Thoracic aorta (tissue), 2 donors: Measurements from ENCODE around the gene DPP6. TPM values are rescaled to one million over a fixed set of nuclear protein-coding genes. Genes with fewer than 3 reads are reported as not detected.

Experiments
- ATAC-seq: fragments of 150-250 bp; one replicate; pipeline ENCODE4 v1.8.0; 2017; ENCODE audit warnings: low read depth; ENCODE audit not compliant: insufficient number of reproducible peaks, low FRiP score
- DNase-seq: peaks from one replicate; pipeline ENCODE4 v3.0.0-alpha.2; 2020; ENCODE audit warnings: low spot score
- H3K27ac ChIP-seq, 2 donors: fragments of 200-600 bp; sonication (generic); 1 replicate in 1 of 2; 2 replicates in 1 of 2; pipeline ENCODE4 v1.5.1; 2016; ENCODE audit warnings: mild to moderate bottlenecking in 2 of 2, moderate library complexity in 2 of 2
- H3K27me3 ChIP-seq: fragments of 200-600 bp; sonication (generic); replicated peaks from 2 replicates; pipeline ENCODE4 v1.6.0; 2016; ENCODE audit warnings: mild to moderate bottlenecking; ENCODE audit not compliant: insufficient read depth
- H3K36me3 ChIP-seq: fragments of 200-600 bp; sonication (generic); one replicate; pipeline ENCODE4 v1.5.1; 2016
- H3K4me1 ChIP-seq, 2 donors: fragments of 200-600 bp; sonication (generic); 1 replicate in 1 of 2; 2 replicates in 1 of 2; pipeline versions ENCODE4 v1.5.1 to v1.6.0; 2016; ENCODE audit warnings: low read depth in 2 of 2, mild to moderate bottlenecking in 1 of 2; ENCODE audit not compliant: control insufficient read depth in 1 of 2
- H3K4me3 ChIP-seq: fragments of 200-600 bp; sonication (generic); 2 replicates; pipeline ENCODE4 v1.5.1; 2016; ENCODE audit warnings: mild to moderate bottlenecking
- H3K9me3 ChIP-seq: fragments of 200-600 bp; sonication (generic); 2 replicates; pipeline ENCODE4 v1.5.1; 2016
- CTCF ChIP-seq: fragments of 200-600 bp; sonication (generic); IDR thresholded peaks from one replicate; pipeline ENCODE4 v1.5.1; 2019; ENCODE audit warnings: antibody characterized with exemption
- total RNA-seq, 2 donors: library from RNA; depleted of rRNA; stranded (reverse); fragments of >200 nt; gene quantifications; one replicate each; pipeline versions ENCODE4 v1.1.0 to v1.2.3, GENCODE V29; 2016

DPP6 gene
- total RNA-seq, 2 donors from 2014 or later = not detected

GRCh38 chr7:154426778-154427177 is 374.6 kb downstream of the DPP6 start:
- DNase-seq (no peak), ATAC-seq (no peak)
- TF ChIP-seq CTCF = no peak
- H3K36me3 ChIP-seq = no peaks in the 10 kb centered on the region
- H3K4me1 ChIP-seq = no peaks in the 10 kb centered on the region
- H3K4me3 ChIP-seq = no peak overlapping the region
- H3K27ac ChIP-seq = no peak overlapping the region
- no peaks in the 10 kb centered on the region for H3K27me3 ChIP-seq
- no peaks in the 10 kb centered on the region for H3K9me3 ChIP-seq

GRCh38 chr7:154427533-154427932 is 375.3 kb downstream of the DPP6 start:
- Histone ChIP-seq H3K27me3 (no peaks in the 10 kb centered on the region), H3K36me3 (no peaks in the 10 kb centered on the region), H3K27ac (no peak overlapping the region), H3K9me3 (no peaks in the 10 kb centered on the region), H3K4me3 (no peak overlapping the region), H3K4me1 (no peaks in the 10 kb centered on the region)
- no peak for TF ChIP-seq CTCF
- no peak for ATAC-seq
- DNase-seq = no peak

DNA sequence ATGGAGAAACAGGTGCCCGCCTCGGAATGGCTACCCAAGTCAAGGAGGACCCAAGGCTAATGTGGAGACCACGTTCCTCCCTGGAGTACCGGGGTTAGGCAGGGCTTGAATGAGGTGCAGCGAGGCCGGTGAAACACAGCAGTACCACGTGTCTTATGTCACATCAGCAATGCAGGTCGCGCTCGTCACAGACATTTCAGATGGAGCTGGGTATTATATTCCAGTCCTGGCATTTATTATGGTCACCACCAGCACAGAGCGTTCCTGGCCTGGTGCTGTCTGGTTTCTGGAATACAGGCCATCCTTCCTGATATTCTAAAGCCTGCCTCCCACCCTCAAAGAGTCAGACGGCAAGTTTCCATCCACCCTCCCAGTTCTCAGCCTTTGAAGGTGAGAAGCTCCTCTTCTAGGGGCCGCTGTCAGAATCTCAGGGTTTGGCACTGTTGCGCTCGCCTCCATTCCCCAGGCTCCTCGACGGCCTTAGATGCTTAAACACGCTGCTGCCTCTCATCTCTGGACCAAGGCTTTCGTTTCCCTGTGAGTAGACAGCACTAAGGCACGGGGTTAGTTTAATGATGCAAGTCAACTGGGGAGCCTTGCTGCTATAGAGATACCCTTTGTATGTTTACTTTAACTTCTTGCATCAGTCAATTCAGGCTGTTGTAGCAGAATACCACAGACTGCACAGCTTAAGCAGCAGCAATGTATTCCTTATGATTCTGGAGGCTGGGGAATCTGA is 377.6 kb downstream of the DPP6 start:
- H3K4me3 ChIP-seq = no peak overlapping the region
- no peak for DNase-seq
- H3K4me1 ChIP-seq = no peaks in the 10 kb centered on the region
- no peaks in the 10 kb centered on the region for H3K27me3 ChIP-seq
- ATAC-seq = no peak
- H3K27ac ChIP-seq = no peak overlapping the region
- no peaks in the 10 kb centered on the region for H3K9me3 ChIP-seq
- TF ChIP-seq CTCF = no peak
- no peaks in the 10 kb centered on the region for H3K36me3 ChIP-seq

DNA sequence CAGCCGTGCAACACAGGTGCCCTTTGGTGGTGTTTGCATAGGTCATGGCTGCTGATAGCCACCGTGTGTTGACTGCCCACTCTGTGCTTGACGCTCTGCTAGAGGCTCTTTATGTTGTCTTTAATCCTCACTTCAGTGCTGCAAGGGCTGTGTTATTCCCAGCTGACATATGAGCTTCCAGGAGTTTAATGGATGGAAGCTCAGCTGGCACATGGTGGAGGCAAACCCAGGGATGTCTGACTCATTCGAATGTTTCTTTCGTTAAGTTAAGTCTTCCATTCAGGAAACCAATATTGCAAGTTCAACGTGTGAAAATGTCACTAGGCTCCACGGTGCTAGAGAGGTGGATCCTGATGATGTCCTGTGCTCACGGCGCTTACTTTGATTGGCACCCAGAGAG is 378.4 kb downstream of the DPP6 start:
- no peaks in the 10 kb centered on the region for H3K4me1 ChIP-seq
- H3K27ac ChIP-seq = no peak overlapping the region
- no peaks in the 10 kb centered on the region for H3K36me3 ChIP-seq
- no peaks in the 10 kb centered on the region for H3K27me3 ChIP-seq
- H3K4me3 ChIP-seq = no peak overlapping the region
- DNase-seq = no peak
- no peak for TF ChIP-seq CTCF
- no peaks in the 10 kb centered on the region for H3K9me3 ChIP-seq
- no peak for ATAC-seq

- Histone ChIP-seq H3K4me1 (no peaks in the 10 kb centered on the region), H3K27ac (no peak overlapping the region), H3K36me3 (no peaks in the 10 kb centered on the region), H3K27me3 (no peaks in the 10 kb centered on the region), H3K4me3 (no peak overlapping the region), H3K9me3 (no peaks in the 10 kb centered on the region)
- TF ChIP-seq CTCF = no peak
- ATAC-seq (no peak), DNase-seq (no peak)
Observed at GRCh38 chr7:154431045-154431444, 378.8 kb downstream of the DPP6 start.
